HepG2 (cell line): ENCODE results near the gene PHKB. TPM values are rescaled to one million over a fixed set of nuclear protein-coding genes. Genes with fewer than 3 reads are reported as not detected.

Source experiments
- CREM ChIP-seq, 2 experiments: sonication (generic) in 1 of 2; formaldehyde crosslinking in 1 of 2; IDR thresholded peaks; 2 replicates each; pipeline versions ENCODE4 v1.4.0 to v1.6.1; 2016 to 2020; ENCODE audit warnings: antibody characterized with exemption in 1 of 2, mild to moderate bottlenecking in 1 of 2, missing genetic modification reagents in 1 of 2
- FOXJ3 ChIP-seq: sonication (generic); formaldehyde crosslinking; IDR thresholded peaks from 2 replicates; pipeline ENCODE4 v1.4.0; 2020; ENCODE audit warnings: missing genetic modification reagents, mild to moderate bottlenecking, borderline replicate concordance
- HBP1 ChIP-seq: IDR thresholded peaks from 2 replicates; pipeline ENCODE4 v1.6.1; 2016; ENCODE audit warnings: low read depth, control low read depth
- HINFP ChIP-seq: sonication (generic); formaldehyde crosslinking; IDR thresholded peaks from 2 replicates; pipeline ENCODE4 v1.4.0; 2020; ENCODE audit warnings: low read depth, mild to moderate bottlenecking, missing genetic modification reagents
- KIAA2018 ChIP-seq: sonication (generic); formaldehyde crosslinking; IDR thresholded peaks from 2 replicates; pipeline ENCODE4 v1.5.0; 2020; ENCODE audit warnings: mild to moderate bottlenecking, missing genetic modification reagents, borderline replicate concordance
- STAG1 ChIP-seq: sonication (generic); formaldehyde crosslinking; IDR thresholded peaks from 2 replicates; pipeline ENCODE4 v1.4.0; 2020; ENCODE audit warnings: missing genetic modification reagents
- TOE1 ChIP-seq: sonication (generic); formaldehyde crosslinking; IDR thresholded peaks from 2 replicates; pipeline ENCODE4 v1.4.0; 2020; ENCODE audit warnings: mild to moderate bottlenecking, missing genetic modification reagents
- TRAFD1 ChIP-seq: sonication (generic); formaldehyde crosslinking; IDR thresholded peaks from 2 replicates; pipeline ENCODE4 v1.5.1; 2020; ENCODE audit warnings: missing genetic modification reagents, mild to moderate bottlenecking, borderline replicate concordance
- ZNF20 ChIP-seq: sonication (generic); formaldehyde crosslinking; IDR thresholded peaks from 2 replicates; pipeline ENCODE4 v1.4.0; 2020; ENCODE audit warnings: mild to moderate bottlenecking, moderate library complexity, missing genetic modification reagents
- ZNF501 ChIP-seq: sonication (generic); formaldehyde crosslinking; IDR thresholded peaks from 2 replicates; pipeline ENCODE4 v1.5.1; 2020; ENCODE audit warnings: mild to moderate bottlenecking, moderate library complexity, missing genetic modification reagents
- polyA plus RNA-seq, 8 experiments: library from polyadenylated mRNA; depleted of rRNA in 3 of 8; stranded (reverse) in 7 of 8; unstranded in 1 of 8; fragments of >200 nt; fragmentation: Illumina TruSeq in 4 of 8; extraction: Trizol in 4 of 8; gene quantifications; 2 replicates each; pipeline versions ENCODE4 v1.2.1 to v1.2.3, GENCODE V29; 2011 to 2016; ENCODE audit warnings: low read depth in 4 of 8, missing spikeins in 1 of 8, mixed read lengths in 1 of 8; ENCODE audit not compliant: insufficient read depth in 1 of 8
- total RNA-seq, 5 experiments: library from RNA; depleted of rRNA; stranded (reverse); fragments of >200 nt; fragmentation: Illumina TruSeq; extraction: Trizol; gene quantifications; 2 replicates each; pipeline ENCODE4 v1.2.3, GENCODE V29; 2016; ENCODE audit warnings: low read depth in 1 of 5
- TF ChIP-seq, protein P1 (sequence below): sonication (generic); formaldehyde crosslinking; conservative IDR thresholded peaks from 2 replicates; pipeline ENCODE4 v1.4.0; 2020; ENCODE audit warnings: missing genetic modification reagents
- TF ChIP-seq, protein P2 (sequence below): sonication (generic); formaldehyde crosslinking; IDR thresholded peaks from 2 replicates; pipeline ENCODE4 v1.4.0; 2020; ENCODE audit warnings: missing genetic modification reagents, borderline replicate concordance

PHKB gene
- total and polyA plus RNA-seq, 2 of the 13 experiments (the other 11 are each of a cell fraction or from before 2014, with no cell fraction given) = 66.0 to 80.8 TPM

DNA sequence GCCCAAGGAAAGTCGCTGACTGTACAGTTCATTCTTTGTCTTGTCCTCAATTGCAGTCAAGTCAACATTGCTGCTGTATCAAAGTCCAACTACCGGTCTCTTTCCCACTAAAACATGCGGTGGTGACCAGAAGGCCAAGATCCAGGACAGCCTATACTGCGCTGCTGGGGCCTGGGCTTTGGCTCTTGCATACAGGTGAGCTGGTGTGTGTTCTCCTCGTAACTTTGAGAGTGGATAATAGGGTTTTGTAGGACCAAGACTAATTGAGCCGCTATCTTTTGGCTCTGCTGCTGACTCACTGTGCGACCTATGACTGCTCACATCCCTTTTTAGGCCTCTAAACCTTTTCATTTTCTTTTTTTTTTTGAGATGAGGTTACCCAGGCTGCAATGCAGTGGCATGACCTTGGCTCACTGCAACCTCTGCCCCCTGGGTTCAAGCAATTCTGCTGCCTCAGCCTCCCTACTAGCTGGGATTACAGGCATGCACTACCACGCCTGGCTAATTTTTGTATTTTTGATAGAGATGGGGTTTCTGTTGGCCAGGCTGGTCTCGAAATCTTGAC, 38.7 kb downstream of the PHKB start (continued):
- TF ChIP-seq TRAFD1 (CRISPR knock-in tag) = no peak
- no peak for TF ChIP-seq ZNF20 (CRISPR knock-in tag)
- peak; percentile 70; the same call in 1 of the 2 replicates for TF ChIP-seq FOXJ3 (CRISPR knock-in tag)
- peak; percentile 88 for TF ChIP-seq ZNF501
- TF ChIP-seq, protein P1, sequence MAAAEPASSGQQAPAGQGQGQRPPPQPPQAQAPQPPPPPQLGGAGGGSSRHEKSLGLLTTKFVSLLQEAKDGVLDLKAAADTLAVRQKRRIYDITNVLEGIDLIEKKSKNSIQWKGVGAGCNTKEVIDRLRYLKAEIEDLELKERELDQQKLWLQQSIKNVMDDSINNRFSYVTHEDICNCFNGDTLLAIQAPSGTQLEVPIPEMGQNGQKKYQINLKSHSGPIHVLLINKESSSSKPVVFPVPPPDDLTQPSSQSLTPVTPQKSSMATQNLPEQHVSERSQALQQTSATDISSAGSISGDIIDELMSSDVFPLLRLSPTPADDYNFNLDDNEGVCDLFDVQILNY (CRISPR knock-in tag) = no peak
- TF ChIP-seq TOE1 (CRISPR knock-in tag) = no peak
- TF ChIP-seq, protein P2, sequence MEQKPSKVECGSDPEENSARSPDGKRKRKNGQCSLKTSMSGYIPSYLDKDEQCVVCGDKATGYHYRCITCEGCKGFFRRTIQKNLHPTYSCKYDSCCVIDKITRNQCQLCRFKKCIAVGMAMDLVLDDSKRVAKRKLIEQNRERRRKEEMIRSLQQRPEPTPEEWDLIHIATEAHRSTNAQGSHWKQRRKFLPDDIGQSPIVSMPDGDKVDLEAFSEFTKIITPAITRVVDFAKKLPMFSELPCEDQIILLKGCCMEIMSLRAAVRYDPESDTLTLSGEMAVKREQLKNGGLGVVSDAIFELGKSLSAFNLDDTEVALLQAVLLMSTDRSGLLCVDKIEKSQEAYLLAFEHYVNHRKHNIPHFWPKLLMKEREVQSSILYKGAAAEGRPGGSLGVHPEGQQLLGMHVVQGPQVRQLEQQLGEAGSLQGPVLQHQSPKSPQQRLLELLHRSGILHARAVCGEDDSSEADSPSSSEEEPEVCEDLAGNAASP (CRISPR knock-in tag) = peak; percentile 87; the same call in 1 of the 2 replicates
- TF ChIP-seq STAG1 (CRISPR knock-in tag) = peak; percentile 42
- no peak for TF ChIP-seq KIAA2018 (CRISPR knock-in tag)
- peak; percentile 68 for TF ChIP-seq CREM (IDR thresholded peaks at IDR 0.05)
- TF ChIP-seq CREM (CRISPR knock-in tag; IDR thresholded peaks at IDR 0.05) = no peak
- 0 out of 2 replicates have a peak, but pooled peaks have one; percentile 42 for TF ChIP-seq HBP1 (CRISPR knock-in tag)
- TF ChIP-seq HINFP (CRISPR knock-in tag) = peak; percentile 71; the same call in 1 of the 2 replicates
